HCT116 (cell line): Measurements from ENCODE around the gene BNC2. TPM values are rescaled to one million over a fixed set of nuclear protein-coding genes. Genes with fewer than 3 reads are reported as not detected.

ENCODE experiments used
- ATAC-seq: fragments of 200-7000 bp; cut with Tn5 transposase; 2 replicates; pipeline ENCODE4 v1.9.1; 2020; ENCODE audit warnings: mild to moderate bottlenecking, moderate library complexity
- BruUV-seq: library from RNA; stranded (reverse); fragments of 400-500 nt; replicated peaks from 2 replicates; lab custom pipeline; 2021; lab: Mats Ljungman, UMichigan
- CTCF ChIA-PET: fragments of 300-600 bp; sonication (Branson Sonifier 250); formaldehyde crosslinking; loops from one replicate; lab custom pipeline; 2021; ENCODE audit warnings: antibody characterized with exemption; lab: Charles Lee
- POLR2A ChIA-PET: fragments of 300-600, 350-600 bp; sonication (Branson Sonifier 250); formaldehyde crosslinking; loops from one replicate; lab custom pipeline; 2021; ENCODE audit warnings: antibody characterized with exemption; lab: Charles Lee
- RAD21 ChIA-PET, 2 experiments: fragments of 300-600 bp; sonication (Branson Sonifier 250); formaldehyde crosslinking; loops; one replicate each; lab custom pipeline; 2023; ENCODE audit warnings: low total read pairs in 2 of 2; ENCODE audit not compliant: uncharacterized antibody in 2 of 2, unreplicated experiment in 2 of 2, low non-redundant PET in 1 of 2; lab: Charles Lee
- DNase-seq: peaks from one replicate; pipeline ENCODE4 v3.0.0-alpha.2; 2010; ENCODE audit warnings: low read depth, low spot score
- H2AFZ ChIP-seq: fragments of 200-600 bp; shearing (Covaris generic), sonication (generic); 2 replicates; pipeline ENCODE4 v1.6.1; 2017; ENCODE audit warnings: low read depth, mixed run types, mixed read lengths, antibody characterized with exemption, low read length; ENCODE audit not compliant: poor library complexity, severe bottlenecking
- H3K27ac ChIP-seq: 2 replicates; pipeline ENCODE4 v1.5.1; 2012; ENCODE audit warnings: low read depth, low read length
- H3K27me3 ChIP-seq: fragments of 200-600 bp; sonication (generic); 2 replicates; pipeline ENCODE4 v1.6.1; 2016; ENCODE audit warnings: mixed run types, low read length, mixed read lengths; ENCODE audit not compliant: insufficient read depth
- H3K36me3 ChIP-seq, 2 experiments: fragments of 200-500 bp in 1 of 2; fragments of 200-600 bp in 1 of 2; sonication (Bioruptor generic) in 1 of 2; sonication (generic) in 1 of 2; 2 replicates each; pipeline versions ENCODE4 v1.5.1 to v1.6.1; 2014 to 2016; ENCODE audit warnings: low read length in 2 of 2, inconsistent platforms in 1 of 2, mixed read lengths in 1 of 2, mixed run types in 1 of 2; ENCODE audit not compliant: insufficient read depth in 2 of 2, control insufficient read depth in 1 of 2
- H3K4me1 ChIP-seq, 2 experiments: fragments of 200-600 bp in 1 of 2; sonication (generic) in 1 of 2; 2 replicates each; pipeline versions ENCODE4 v1.5.1 to v1.6.1; 2012 to 2017; ENCODE audit warnings: low read length in 2 of 2, inconsistent platforms in 1 of 2, mild to moderate bottlenecking in 1 of 2, mixed read lengths in 1 of 2, mixed run types in 1 of 2, moderate library complexity in 1 of 2; ENCODE audit not compliant: insufficient read depth in 2 of 2, control insufficient read depth in 1 of 2
- H3K4me2 ChIP-seq: fragments of 200-600 bp; sonication (generic); 2 replicates; pipeline ENCODE4 v1.6.1; 2017; ENCODE audit warnings: mixed run types, low read length, mixed read lengths
- H3K4me3 ChIP-seq, 2 experiments: fragments of 200-600 bp in 1 of 2; sonication (generic) in 1 of 2; replicated peaks in 1 of 2; 2 replicates each; pipeline ENCODE4 v1.5.1; 2011 to 2016; ENCODE audit warnings: low read length in 2 of 2, control low read depth in 1 of 2, low read depth in 1 of 2, mild to moderate bottlenecking in 1 of 2, mixed read lengths in 1 of 2, mixed run types in 1 of 2
- H3K79me2 ChIP-seq: fragments of 200-600 bp; sonication (generic); 2 replicates; pipeline ENCODE4 v1.6.1; 2017; ENCODE audit warnings: mild to moderate bottlenecking, mixed run types, low read length, moderate library complexity, mixed read lengths; ENCODE audit not compliant: insufficient read depth
- H3K9ac ChIP-seq: fragments of 200-600 bp; sonication (generic); 2 replicates; pipeline ENCODE4 v1.6.1; 2016; ENCODE audit warnings: low read length, mixed read lengths
- H3K9me2 ChIP-seq: fragments of 200-600 bp; sonication (generic), shearing (Covaris generic); 2 replicates; pipeline ENCODE4 v1.6.1; 2017; ENCODE audit warnings: mixed run types, mild to moderate bottlenecking, moderate library complexity; ENCODE audit not compliant: insufficient read depth
- H3K9me3 ChIP-seq, 2 experiments: fragments of 200-500 bp in 1 of 2; fragments of 200-600 bp in 1 of 2; sonication (Bioruptor generic) in 1 of 2; sonication (generic) in 1 of 2; 2 replicates each; pipeline ENCODE4 v1.6.1; 2014 to 2017; ENCODE audit warnings: low read length in 2 of 2, mixed read lengths in 2 of 2, inconsistent platforms in 1 of 2, low read depth in 1 of 2, mild to moderate bottlenecking in 1 of 2, mixed run types in 1 of 2, moderate library complexity in 1 of 2; ENCODE audit not compliant: control insufficient read depth in 1 of 2, insufficient read depth in 1 of 2
- H4K20me1 ChIP-seq: fragments of 200-600 bp; sonication (generic), shearing (Covaris generic); 2 replicates; pipeline ENCODE4 v1.6.1; 2017; ENCODE audit warnings: mixed run types, mild to moderate bottlenecking, moderate library complexity; ENCODE audit not compliant: insufficient read depth
- ATF3 ChIP-seq: IDR thresholded peaks from 2 replicates; pipeline ENCODE4 v1.6.1; 2012
- CBX3 ChIP-seq: IDR thresholded peaks from 2 replicates; pipeline ENCODE4 v1.6.1; 2012; ENCODE audit warnings: low read depth
- CEBPB ChIP-seq: IDR thresholded peaks from 2 replicates; pipeline ENCODE4 v1.6.1; 2012; ENCODE audit warnings: low read depth
- EGR1 ChIP-seq: IDR thresholded peaks from 2 replicates; pipeline ENCODE4 v1.6.1; 2012; ENCODE audit warnings: low read depth
- ELF1 ChIP-seq: IDR thresholded peaks from 2 replicates; pipeline ENCODE4 v1.6.1; 2012; ENCODE audit warnings: low read depth, borderline replicate concordance
- EZH2 ChIP-seq: fragments of 200-600 bp; sonication (generic); IDR thresholded peaks from 2 replicates; pipeline ENCODE4 v1.6.1; 2017; ENCODE audit warnings: antibody characterized with exemption, mixed run types
- FOSL1 ChIP-seq: IDR thresholded peaks from 2 replicates; pipeline ENCODE4 v1.6.1; 2012; ENCODE audit warnings: low read depth
- POLR2A ChIP-seq: IDR thresholded peaks from 2 replicates; pipeline ENCODE4 v1.7.0; 2011; ENCODE audit warnings: borderline replicate concordance; ENCODE audit not compliant: insufficient read depth, insufficient read length; ENCODE audit errors: extremely low read depth
- RAD21 ChIP-seq: IDR thresholded peaks from 2 replicates; pipeline ENCODE4 v1.6.1; 2012; ENCODE audit warnings: low read depth, mild to moderate bottlenecking
- SP1 ChIP-seq: IDR thresholded peaks from 2 replicates; pipeline ENCODE4 v1.6.1; 2012; ENCODE audit warnings: low read depth
- SRF ChIP-seq: IDR thresholded peaks from 2 replicates; pipeline ENCODE4 v1.6.1; 2012; ENCODE audit warnings: low read depth
- TCF7L2 ChIP-seq: IDR thresholded peaks from 2 replicates; pipeline ENCODE4 v1.7.0; 2011; ENCODE audit warnings: borderline replicate concordance, inconsistent platforms; ENCODE audit not compliant: insufficient read depth, insufficient read length; ENCODE audit errors: extremely low read depth
- YY1 ChIP-seq: IDR thresholded peaks from 2 replicates; pipeline ENCODE4 v1.6.1; 2011; ENCODE audit warnings: low read length, low read depth, moderate library complexity, mild to moderate bottlenecking; ENCODE audit not compliant: insufficient replicate concordance; ENCODE audit errors: extremely low read depth
- ZFX ChIP-seq: fragments of 450-650 bp; IDR thresholded peaks from 2 replicates; pipeline ENCODE4 v1.6.1; 2017
- ZNF274 ChIP-seq: fragments of 200-500 bp; sonication (Bioruptor generic); IDR thresholded peaks from 2 replicates; pipeline ENCODE4 v1.6.1; 2014; ENCODE audit warnings: mild to moderate bottlenecking, low read depth, low read length, inconsistent platforms
- intact Hi-C: fragments of 100-400 bp; cut with micrococcal nuclease; formaldehyde crosslinking; loops from 2 replicates; pipeline ENCODE4 v1.10.0; 2022
- total RNA-seq: library from RNA; stranded (reverse); gene quantifications from one replicate; pipeline ENCODE4 v1.2.1, GENCODE V29; 2021; ENCODE audit not compliant: unreplicated experiment
- TF ChIP-seq, protein P1 (sequence below), 3 experiments: fragments of 200-600 bp in 1 of 3; sonication (generic) in 1 of 3; IDR thresholded peaks in 2 of 3; conservative IDR thresholded peaks in 1 of 3; 2 replicates each; pipeline ENCODE4 v1.5.1; 2012 to 2017; ENCODE audit warnings: low read depth in 2 of 3, low read length in 2 of 3, antibody characterized with exemption in 1 of 3, borderline replicate concordance in 1 of 3, control low read depth in 1 of 3, mild to moderate bottlenecking in 1 of 3, mixed read lengths in 1 of 3, mixed run types in 1 of 3, moderate library complexity in 1 of 3; ENCODE audit not compliant: insufficient read depth in 1 of 3
- TF ChIP-seq, protein P2 (sequence below): IDR thresholded peaks from 2 replicates; pipeline ENCODE4 v1.6.1; 2012; ENCODE audit warnings: low read depth
- TF ChIP-seq, protein P3 (sequence below): IDR thresholded peaks from 2 replicates; pipeline ENCODE4 v1.6.1; 2011; ENCODE audit warnings: mild to moderate bottlenecking, low read length, moderate library complexity; ENCODE audit not compliant: insufficient replicate concordance; ENCODE audit errors: extremely low read depth
- TF ChIP-seq, protein P4 (sequence below): IDR thresholded peaks from 2 replicates; pipeline ENCODE4 v1.6.1; 2012

BNC2 gene
- total RNA-seq, 1 experiment from 2014 or later: 0.37 TPM

DNA sequence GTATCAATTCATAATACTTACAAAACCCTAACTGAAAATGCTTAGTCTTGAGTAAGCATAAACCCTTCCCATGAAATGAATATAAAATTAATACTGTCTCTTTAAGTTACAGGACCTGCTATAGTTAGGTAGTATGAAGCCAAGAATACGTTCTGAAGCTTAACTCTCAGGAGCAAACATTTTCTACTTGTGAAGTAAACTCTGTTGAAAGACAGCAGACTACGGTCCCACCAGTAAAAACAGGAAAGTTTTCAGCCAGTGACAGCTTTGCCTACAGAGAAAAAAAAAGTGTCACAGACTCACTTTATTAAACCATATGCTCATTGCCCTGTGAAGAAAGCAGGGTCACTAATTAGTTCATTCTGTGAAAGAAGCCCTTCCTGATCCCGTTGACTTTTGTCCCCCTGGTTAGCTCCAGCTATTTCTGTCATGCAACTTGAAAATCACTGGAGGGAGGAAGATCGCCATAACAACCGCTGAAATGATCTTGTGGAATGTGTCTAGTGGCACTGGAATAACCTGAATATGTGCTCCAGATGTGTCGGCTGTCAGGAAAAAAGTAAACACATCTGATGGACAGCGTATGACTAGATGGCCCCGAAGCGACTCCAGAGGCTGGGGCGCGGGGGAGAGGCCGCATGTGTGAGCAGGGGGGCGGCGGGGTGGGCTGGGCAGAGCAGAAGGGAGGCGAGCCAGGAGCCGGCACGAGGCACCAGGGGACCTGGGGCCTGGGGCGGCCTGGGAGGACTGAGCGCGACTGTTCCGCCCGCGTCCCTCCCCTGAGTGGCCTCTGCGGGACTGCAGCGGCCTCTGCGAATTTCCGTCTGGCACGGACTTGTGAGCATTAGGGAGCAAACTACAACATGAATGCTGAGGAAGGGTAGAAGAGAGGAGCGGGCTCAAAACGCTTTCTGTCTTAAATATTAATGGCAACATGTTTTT is 41.9 kb downstream of the BNC2 start:
- no TSS peak for BruUV-seq
- no peak for TF ChIP-seq SRF
- no peak for TF ChIP-seq ZNF274
- TF ChIP-seq, protein P1, sequence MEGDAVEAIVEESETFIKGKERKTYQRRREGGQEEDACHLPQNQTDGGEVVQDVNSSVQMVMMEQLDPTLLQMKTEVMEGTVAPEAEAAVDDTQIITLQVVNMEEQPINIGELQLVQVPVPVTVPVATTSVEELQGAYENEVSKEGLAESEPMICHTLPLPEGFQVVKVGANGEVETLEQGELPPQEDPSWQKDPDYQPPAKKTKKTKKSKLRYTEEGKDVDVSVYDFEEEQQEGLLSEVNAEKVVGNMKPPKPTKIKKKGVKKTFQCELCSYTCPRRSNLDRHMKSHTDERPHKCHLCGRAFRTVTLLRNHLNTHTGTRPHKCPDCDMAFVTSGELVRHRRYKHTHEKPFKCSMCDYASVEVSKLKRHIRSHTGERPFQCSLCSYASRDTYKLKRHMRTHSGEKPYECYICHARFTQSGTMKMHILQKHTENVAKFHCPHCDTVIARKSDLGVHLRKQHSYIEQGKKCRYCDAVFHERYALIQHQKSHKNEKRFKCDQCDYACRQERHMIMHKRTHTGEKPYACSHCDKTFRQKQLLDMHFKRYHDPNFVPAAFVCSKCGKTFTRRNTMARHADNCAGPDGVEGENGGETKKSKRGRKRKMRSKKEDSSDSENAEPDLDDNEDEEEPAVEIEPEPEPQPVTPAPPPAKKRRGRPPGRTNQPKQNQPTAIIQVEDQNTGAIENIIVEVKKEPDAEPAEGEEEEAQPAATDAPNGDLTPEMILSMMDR (IDR thresholded peaks at IDR 0.05 in 2 of 3, conservative IDR thresholded peaks at IDR 0.05 in 1 of 3; ENCODE audit: borderline replicate concordance in 1 of 3, insufficient read depth in 1 of 3, low read depth in 2 of 3, low read length in 2 of 3): no peak
- TF ChIP-seq POLR2A: no peak
- TF ChIP-seq, protein P2, sequence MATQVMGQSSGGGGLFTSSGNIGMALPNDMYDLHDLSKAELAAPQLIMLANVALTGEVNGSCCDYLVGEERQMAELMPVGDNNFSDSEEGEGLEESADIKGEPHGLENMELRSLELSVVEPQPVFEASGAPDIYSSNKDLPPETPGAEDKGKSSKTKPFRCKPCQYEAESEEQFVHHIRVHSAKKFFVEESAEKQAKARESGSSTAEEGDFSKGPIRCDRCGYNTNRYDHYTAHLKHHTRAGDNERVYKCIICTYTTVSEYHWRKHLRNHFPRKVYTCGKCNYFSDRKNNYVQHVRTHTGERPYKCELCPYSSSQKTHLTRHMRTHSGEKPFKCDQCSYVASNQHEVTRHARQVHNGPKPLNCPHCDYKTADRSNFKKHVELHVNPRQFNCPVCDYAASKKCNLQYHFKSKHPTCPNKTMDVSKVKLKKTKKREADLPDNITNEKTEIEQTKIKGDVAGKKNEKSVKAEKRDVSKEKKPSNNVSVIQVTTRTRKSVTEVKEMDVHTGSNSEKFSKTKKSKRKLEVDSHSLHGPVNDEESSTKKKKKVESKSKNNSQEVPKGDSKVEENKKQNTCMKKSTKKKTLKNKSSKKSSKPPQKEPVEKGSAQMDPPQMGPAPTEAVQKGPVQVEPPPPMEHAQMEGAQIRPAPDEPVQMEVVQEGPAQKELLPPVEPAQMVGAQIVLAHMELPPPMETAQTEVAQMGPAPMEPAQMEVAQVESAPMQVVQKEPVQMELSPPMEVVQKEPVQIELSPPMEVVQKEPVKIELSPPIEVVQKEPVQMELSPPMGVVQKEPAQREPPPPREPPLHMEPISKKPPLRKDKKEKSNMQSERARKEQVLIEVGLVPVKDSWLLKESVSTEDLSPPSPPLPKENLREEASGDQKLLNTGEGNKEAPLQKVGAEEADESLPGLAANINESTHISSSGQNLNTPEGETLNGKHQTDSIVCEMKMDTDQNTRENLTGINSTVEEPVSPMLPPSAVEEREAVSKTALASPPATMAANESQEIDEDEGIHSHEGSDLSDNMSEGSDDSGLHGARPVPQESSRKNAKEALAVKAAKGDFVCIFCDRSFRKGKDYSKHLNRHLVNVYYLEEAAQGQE: no peak
- no peak for TF ChIP-seq ATF3
- no peak for TF ChIP-seq CEBPB
- TF ChIP-seq YY1: no peak
- TF ChIP-seq SP1: no peak
- TF ChIP-seq CBX3: no peak
- no peak for TF ChIP-seq ZFX
- TF ChIP-seq EZH2: no peak
- TF ChIP-seq TCF7L2: no peak
- TF ChIP-seq, protein P3, sequence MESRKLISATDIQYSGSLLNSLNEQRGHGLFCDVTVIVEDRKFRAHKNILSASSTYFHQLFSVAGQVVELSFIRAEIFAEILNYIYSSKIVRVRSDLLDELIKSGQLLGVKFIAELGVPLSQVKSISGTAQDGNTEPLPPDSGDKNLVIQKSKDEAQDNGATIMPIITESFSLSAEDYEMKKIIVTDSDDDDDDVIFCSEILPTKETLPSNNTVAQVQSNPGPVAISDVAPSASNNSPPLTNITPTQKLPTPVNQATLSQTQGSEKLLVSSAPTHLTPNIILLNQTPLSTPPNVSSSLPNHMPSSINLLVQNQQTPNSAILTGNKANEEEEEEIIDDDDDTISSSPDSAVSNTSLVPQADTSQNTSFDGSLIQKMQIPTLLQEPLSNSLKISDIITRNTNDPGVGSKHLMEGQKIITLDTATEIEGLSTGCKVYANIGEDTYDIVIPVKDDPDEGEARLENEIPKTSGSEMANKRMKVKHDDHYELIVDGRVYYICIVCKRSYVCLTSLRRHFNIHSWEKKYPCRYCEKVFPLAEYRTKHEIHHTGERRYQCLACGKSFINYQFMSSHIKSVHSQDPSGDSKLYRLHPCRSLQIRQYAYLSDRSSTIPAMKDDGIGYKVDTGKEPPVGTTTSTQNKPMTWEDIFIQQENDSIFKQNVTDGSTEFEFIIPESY: no peak
- no peak for TF ChIP-seq RAD21
- no peak for TF ChIP-seq EGR1
- TF ChIP-seq, protein P4, sequence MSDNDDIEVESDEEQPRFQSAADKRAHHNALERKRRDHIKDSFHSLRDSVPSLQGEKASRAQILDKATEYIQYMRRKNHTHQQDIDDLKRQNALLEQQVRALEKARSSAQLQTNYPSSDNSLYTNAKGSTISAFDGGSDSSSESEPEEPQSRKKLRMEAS: no peak
- no peak for TF ChIP-seq ELF1
- TF ChIP-seq FOSL1: no peak
- no peak overlapping the region for H2AFZ ChIP-seq
- POLR2A ChIA-PET: no interaction called here
- H3K27me3 ChIP-seq: 0 out of 2 replicates have a peak, but pooled peaks cover 5% of the 10 kb centered on the region
- ATAC-seq (no peak), DNase-seq (no peak)
- no peaks in the 10 kb centered on the region for H3K9me3 ChIP-seq
- H3K27ac ChIP-seq: no peak overlapping the region
- H4K20me1 ChIP-seq: no peaks in the 10 kb centered on the region
- H3K4me2 ChIP-seq: no peak overlapping the region
- H3K4me3 ChIP-seq: no peak overlapping the region
- CTCF ChIA-PET: no interaction called here
- no peaks in the 10 kb centered on the region for H3K36me3 ChIP-seq
- H3K4me1 ChIP-seq: no peaks in the 10 kb centered on the region
- no peaks in the 10 kb centered on the region for H3K9me2 ChIP-seq
- H3K79me2 ChIP-seq: no peaks in the 10 kb centered on the region
- RAD21 ChIA-PET: no interaction called here
- H3K9ac ChIP-seq: no peak overlapping the region
- intact Hi-C loops: no loop called here
